ENCODE measurements around the gene SCAF8. TPM values are rescaled to one million over a fixed set of nuclear protein-coding genes. Genes with fewer than 3 reads are reported as not detected.

Gene SCAF8
- total and polyA plus RNA-seq, 2 experiments from 2014 or later = 12.0 to 38.5 TPM

DNA sequence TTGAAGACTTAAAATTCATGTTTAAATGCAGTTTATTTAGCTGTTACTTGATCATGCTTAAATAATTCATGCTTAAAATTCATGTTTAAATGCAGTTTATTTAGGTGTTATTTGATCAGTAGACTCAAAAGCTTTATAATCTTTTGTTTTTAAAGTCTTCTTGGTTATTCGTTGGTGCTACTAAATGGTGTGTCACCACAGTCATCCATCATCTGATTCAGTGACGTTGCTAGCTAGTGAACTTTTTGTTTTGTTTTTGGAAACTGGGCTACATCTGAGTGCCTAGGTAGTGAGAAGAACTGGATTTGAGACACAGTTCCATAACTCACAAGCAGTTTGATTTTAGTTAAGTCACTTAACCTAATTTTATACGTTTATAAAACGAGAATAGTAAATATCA lies 20.9 kb downstream of the SCAF8 start:
- Histone ChIP-seq H3K79me2 (peaks cover 100% of the 10 kb centered on the region), H2AFZ (no peak overlapping the region), H3K4me2 (no peak overlapping the region), H3K27me3 (no peaks in the 10 kb centered on the region), H3K9me2 (replicated peaks; ENCODE audit: insufficient read depth) (no peaks in the 10 kb centered on the region), H3K4me1 (ENCODE audit: insufficient read depth) (no peaks in the 10 kb centered on the region), H3K9me3 (ENCODE audit: low read depth) (no peaks in the 10 kb centered on the region), H3K36me3 (replicated peaks; ENCODE audit: insufficient read depth, low read depth) (no peaks in the 10 kb centered on the region), H3K4me3 (no peak overlapping the region), H4K20me1 (ENCODE audit: insufficient read depth, poor library complexity, severe bottlenecking) (peaks cover 97% of the 10 kb centered on the region), H3K27ac (no peak overlapping the region)
- WGBS (ENCODE audit: low lambda C conversion rate, missing lambda C conversion rate) = 57% methylated on average over 4 of the region's 4 CpGs
- no peak for DNase-seq (ENCODE audit: low spot score)
- no peak for TF ChIP-seq EZH2phosphoT487 (IDR thresholded peaks at IDR 0.05; ENCODE audit: low read depth, severe bottlenecking, unreplicated experiment)
- no peak for TF ChIP-seq EZH2 (IDR thresholded peaks at IDR 0.05; ENCODE audit: borderline replicate concordance)
- TF ChIP-seq, protein P1, sequence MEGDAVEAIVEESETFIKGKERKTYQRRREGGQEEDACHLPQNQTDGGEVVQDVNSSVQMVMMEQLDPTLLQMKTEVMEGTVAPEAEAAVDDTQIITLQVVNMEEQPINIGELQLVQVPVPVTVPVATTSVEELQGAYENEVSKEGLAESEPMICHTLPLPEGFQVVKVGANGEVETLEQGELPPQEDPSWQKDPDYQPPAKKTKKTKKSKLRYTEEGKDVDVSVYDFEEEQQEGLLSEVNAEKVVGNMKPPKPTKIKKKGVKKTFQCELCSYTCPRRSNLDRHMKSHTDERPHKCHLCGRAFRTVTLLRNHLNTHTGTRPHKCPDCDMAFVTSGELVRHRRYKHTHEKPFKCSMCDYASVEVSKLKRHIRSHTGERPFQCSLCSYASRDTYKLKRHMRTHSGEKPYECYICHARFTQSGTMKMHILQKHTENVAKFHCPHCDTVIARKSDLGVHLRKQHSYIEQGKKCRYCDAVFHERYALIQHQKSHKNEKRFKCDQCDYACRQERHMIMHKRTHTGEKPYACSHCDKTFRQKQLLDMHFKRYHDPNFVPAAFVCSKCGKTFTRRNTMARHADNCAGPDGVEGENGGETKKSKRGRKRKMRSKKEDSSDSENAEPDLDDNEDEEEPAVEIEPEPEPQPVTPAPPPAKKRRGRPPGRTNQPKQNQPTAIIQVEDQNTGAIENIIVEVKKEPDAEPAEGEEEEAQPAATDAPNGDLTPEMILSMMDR (IDR thresholded peaks at IDR 0.05; ENCODE audit: poor library complexity) = no peak

DNA sequence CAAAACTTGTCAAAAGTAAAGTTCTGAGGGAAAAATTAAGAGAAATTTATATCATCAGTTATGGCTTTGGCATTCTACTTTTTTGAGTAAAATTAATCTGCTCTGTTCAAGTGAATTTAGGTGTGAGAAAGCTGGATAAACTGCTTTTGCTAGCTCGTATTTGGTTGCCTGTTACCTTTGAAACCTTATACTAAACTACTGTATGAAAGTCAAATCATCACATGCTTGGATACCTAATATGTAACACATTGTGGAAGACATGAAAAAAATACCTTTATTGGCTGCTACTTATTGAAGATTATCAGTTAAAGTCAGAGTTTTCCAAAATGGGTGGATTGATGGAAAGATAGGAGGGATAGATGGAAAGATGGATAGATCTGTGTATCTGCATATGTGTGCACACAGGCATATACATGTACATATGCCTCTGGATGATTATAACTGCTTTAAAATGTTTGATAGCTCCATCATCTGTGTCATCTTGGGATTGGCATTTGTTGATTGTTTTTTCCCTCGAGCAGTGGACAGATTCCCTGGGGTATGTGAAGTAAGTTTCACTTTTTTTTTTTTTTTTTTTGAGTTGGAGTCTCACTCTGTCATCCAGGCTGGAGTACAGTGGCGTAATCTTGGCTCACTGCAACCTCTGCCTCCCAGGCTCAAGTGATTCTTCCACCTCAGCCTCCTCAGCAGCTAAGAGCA lies 24.3 kb downstream of the SCAF8 start:
- Histone ChIP-seq H3K4me1 (ENCODE audit: insufficient read depth) (no peaks in the 10 kb centered on the region), H3K79me2 (peaks cover 100% of the 10 kb centered on the region), H3K4me3 (no peak overlapping the region), H4K20me1 (ENCODE audit: insufficient read depth, poor library complexity, severe bottlenecking) (peaks cover 100% of the 10 kb centered on the region), H3K4me2 (no peak overlapping the region), H3K27me3 (no peaks in the 10 kb centered on the region), H3K27ac (no peak overlapping the region), H3K9me2 (replicated peaks; ENCODE audit: insufficient read depth) (no peaks in the 10 kb centered on the region), H3K9me3 (ENCODE audit: low read depth) (no peaks in the 10 kb centered on the region), H3K36me3 (replicated peaks; ENCODE audit: insufficient read depth, low read depth) (no peaks in the 10 kb centered on the region), H2AFZ (no peak overlapping the region)
- TF ChIP-seq EZH2 (IDR thresholded peaks at IDR 0.05; ENCODE audit: borderline replicate concordance) = no peak
- TF ChIP-seq EZH2phosphoT487 (IDR thresholded peaks at IDR 0.05; ENCODE audit: low read depth, severe bottlenecking, unreplicated experiment) = no peak
- TF ChIP-seq, protein P1 (IDR thresholded peaks at IDR 0.05; ENCODE audit: poor library complexity) = no peak
- DNase-seq (ENCODE audit: low spot score) = no peak
- WGBS (ENCODE audit: low lambda C conversion rate, missing lambda C conversion rate) = 73% methylated on average over 3 of the region's 3 CpGs

DNA sequence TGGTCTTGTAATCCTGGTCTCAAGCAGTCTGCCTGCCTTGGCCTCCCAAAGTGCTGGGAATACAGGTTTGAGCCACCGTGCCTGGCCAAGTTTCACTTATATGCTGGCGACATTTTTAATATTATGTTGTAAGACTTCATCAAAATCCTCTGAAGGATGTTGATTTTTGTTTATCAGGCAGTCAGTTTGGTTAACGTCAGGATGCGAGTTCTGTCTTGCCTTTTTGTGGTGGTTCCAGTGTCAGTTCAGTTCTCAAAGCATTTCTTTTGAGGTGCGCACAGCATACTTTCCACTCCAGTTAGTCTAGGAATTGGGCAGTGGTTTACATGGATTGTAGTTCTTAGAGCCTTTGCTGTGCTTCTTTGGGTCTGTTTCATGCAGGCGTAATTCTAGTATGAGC lies 24.9 kb downstream of the SCAF8 start:
- Histone ChIP-seq H3K27ac (no peak overlapping the region), H3K9me2 (replicated peaks; ENCODE audit: insufficient read depth) (no peaks in the 10 kb centered on the region), H3K36me3 (replicated peaks; ENCODE audit: insufficient read depth, low read depth) (no peaks in the 10 kb centered on the region), H3K4me3 (no peak overlapping the region), H3K79me2 (peaks cover 100% of the 10 kb centered on the region), H3K9me3 (ENCODE audit: low read depth) (no peaks in the 10 kb centered on the region), H3K27me3 (no peaks in the 10 kb centered on the region), H2AFZ (no peak overlapping the region), H3K4me1 (ENCODE audit: insufficient read depth) (no peaks in the 10 kb centered on the region), H4K20me1 (ENCODE audit: insufficient read depth, poor library complexity, severe bottlenecking) (peaks cover 100% of the 10 kb centered on the region), H3K4me2 (no peak overlapping the region)
- no peak for DNase-seq (ENCODE audit: low spot score)
- WGBS (ENCODE audit: low lambda C conversion rate, missing lambda C conversion rate) = 85% methylated on average over 6 of the region's 6 CpGs
- TF ChIP-seq EZH2 (IDR thresholded peaks at IDR 0.05; ENCODE audit: borderline replicate concordance) (no peak), EZH2phosphoT487 (IDR thresholded peaks at IDR 0.05; ENCODE audit: low read depth, severe bottlenecking, unreplicated experiment) (no peak)
- TF ChIP-seq, protein P1 (IDR thresholded peaks at IDR 0.05; ENCODE audit: poor library complexity) = no peak

Measured in hepatocyte (in vitro differentiated cells).